ENCODE results near the gene FAM53B.

DNA sequence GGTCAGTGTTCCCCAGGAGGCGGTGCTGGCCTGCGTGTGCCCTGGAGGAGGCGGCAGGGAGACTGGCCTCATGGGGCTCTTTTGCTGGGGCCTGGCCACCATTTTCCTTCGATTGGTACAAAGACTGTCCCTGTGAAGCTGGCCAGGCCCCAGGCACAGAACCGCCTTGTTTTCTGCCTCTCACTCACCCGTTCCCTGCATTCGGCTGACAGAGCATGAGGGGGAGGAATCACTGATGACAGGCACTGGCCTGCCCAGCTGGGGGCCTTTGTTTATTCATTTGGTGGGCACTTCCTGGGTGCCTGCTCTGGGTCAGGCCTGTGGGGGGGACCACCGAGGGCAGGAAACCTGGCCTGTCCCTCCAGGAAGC lies 139.2 kb downstream of the FAM53B start:
- TF ChIP-seq, protein P1, sequence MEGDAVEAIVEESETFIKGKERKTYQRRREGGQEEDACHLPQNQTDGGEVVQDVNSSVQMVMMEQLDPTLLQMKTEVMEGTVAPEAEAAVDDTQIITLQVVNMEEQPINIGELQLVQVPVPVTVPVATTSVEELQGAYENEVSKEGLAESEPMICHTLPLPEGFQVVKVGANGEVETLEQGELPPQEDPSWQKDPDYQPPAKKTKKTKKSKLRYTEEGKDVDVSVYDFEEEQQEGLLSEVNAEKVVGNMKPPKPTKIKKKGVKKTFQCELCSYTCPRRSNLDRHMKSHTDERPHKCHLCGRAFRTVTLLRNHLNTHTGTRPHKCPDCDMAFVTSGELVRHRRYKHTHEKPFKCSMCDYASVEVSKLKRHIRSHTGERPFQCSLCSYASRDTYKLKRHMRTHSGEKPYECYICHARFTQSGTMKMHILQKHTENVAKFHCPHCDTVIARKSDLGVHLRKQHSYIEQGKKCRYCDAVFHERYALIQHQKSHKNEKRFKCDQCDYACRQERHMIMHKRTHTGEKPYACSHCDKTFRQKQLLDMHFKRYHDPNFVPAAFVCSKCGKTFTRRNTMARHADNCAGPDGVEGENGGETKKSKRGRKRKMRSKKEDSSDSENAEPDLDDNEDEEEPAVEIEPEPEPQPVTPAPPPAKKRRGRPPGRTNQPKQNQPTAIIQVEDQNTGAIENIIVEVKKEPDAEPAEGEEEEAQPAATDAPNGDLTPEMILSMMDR (IDR thresholded peaks at IDR 0.05), result no peak
- TF ChIP-seq ZFX (IDR thresholded peaks at IDR 0.05; ENCODE audit: borderline replicate concordance), result no peak

Data from 22Rv1 (cell line).